Hepatocyte (in vitro differentiated cells): Measurements from ENCODE around the gene TMEM44.

Experiments
- EZH2 ChIP-seq: fragments of 200-600 bp; sonication (generic); IDR thresholded peaks from 2 replicates; pipeline ENCODE4 v1.6.1; 2016; ENCODE audit warnings: antibody characterized with exemption, mild to moderate bottlenecking, borderline replicate concordance
- EZH2phosphoT487 ChIP-seq: fragments of 200-600 bp; sonication (generic); IDR thresholded peaks from one replicate; pipeline ENCODE4 v1.6.1; 2018; ENCODE audit warnings: antibody characterized with exemption, mild to moderate bottlenecking, low read depth, moderate library complexity; ENCODE audit not compliant: unreplicated experiment, severe bottlenecking
- TF ChIP-seq, protein P1 (sequence below): fragments of 200-600 bp; sonication (generic); IDR thresholded peaks from 2 replicates; pipeline ENCODE4 v1.5.1; 2016; ENCODE audit warnings: antibody characterized with exemption, mild to moderate bottlenecking; ENCODE audit not compliant: poor library complexity

DNA sequence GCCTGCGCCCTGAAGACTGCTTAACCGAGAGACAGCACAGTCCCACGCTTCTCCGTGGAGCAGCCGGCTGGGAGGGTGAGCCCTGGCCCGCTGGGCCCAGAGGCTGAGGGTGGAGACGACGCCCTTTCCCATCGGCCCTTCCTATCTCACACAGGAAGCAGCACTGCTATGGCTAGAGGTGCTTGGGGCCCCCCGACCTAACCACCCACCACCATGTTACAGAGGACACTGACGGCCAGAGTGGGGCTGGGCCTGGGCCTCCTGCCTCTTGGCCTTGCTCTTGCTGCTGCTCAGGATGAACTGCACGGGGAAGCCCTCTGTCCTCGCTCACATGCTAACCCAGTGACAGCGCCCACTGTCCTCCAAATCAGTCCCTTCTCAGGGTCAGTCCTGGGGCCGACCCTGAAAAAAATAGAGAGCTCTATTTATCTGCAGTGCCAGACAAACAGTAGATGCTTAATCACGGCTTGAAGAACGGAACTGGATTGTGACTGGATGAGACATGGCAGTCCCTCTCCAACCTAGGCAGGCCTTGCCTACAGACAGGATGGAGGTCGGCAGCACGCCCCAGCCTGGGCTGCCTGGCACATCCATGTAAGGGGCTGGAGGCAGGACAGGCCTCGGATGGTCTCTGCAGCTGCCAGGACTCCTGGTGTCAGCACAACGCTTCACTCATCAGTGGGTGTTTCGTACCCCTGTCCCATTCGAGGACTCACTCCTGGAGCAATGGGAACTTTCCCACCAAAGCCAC, 14.2 kb downstream of the TMEM44 start:
- TF ChIP-seq, protein P1, sequence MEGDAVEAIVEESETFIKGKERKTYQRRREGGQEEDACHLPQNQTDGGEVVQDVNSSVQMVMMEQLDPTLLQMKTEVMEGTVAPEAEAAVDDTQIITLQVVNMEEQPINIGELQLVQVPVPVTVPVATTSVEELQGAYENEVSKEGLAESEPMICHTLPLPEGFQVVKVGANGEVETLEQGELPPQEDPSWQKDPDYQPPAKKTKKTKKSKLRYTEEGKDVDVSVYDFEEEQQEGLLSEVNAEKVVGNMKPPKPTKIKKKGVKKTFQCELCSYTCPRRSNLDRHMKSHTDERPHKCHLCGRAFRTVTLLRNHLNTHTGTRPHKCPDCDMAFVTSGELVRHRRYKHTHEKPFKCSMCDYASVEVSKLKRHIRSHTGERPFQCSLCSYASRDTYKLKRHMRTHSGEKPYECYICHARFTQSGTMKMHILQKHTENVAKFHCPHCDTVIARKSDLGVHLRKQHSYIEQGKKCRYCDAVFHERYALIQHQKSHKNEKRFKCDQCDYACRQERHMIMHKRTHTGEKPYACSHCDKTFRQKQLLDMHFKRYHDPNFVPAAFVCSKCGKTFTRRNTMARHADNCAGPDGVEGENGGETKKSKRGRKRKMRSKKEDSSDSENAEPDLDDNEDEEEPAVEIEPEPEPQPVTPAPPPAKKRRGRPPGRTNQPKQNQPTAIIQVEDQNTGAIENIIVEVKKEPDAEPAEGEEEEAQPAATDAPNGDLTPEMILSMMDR, result no peak
- TF ChIP-seq EZH2 (no peak), EZH2phosphoT487 (no peak)
